ENCODE results near the gene TSN.

Gene TSN

DNA sequence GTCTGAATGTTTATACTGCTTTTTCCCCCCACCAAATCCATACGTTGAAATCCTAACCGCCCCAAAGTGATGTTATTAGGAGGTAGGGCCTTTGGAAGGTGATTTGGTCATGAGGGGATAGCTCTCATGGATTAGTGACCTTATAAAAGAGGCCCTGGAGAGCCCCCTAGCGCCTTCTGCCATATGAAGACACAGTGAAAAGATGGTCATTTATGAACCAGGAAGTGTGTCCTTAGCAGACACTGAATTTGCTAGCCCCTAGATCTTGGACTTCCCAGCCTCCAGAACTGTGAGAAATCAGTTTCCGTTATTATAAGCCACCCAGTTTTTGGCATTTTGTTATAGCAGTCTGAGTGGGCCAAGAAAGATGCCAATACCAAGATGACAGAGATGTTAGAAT, 7.2 kb upstream of the TSN start:
- DNase-seq: no peak

DNA sequence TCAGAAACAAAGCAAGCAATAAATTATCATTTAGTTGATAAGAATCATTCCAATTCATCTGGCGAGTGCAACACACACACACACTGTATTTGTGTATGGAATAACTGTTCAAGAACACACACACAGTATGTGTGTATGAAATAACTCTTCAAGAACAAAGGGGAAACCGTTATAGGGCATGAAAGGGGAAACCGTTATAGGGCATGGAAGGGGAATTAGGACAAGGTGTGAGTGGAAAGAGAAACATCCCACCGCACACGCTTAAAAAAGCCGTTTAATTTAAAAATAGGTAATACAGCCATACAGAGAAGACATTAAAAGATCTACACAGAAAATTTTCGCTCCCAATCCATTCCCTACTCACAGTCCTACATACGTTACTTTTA, 607 bp upstream of the TSN start:
- DNase-seq: no peak

DNA sequence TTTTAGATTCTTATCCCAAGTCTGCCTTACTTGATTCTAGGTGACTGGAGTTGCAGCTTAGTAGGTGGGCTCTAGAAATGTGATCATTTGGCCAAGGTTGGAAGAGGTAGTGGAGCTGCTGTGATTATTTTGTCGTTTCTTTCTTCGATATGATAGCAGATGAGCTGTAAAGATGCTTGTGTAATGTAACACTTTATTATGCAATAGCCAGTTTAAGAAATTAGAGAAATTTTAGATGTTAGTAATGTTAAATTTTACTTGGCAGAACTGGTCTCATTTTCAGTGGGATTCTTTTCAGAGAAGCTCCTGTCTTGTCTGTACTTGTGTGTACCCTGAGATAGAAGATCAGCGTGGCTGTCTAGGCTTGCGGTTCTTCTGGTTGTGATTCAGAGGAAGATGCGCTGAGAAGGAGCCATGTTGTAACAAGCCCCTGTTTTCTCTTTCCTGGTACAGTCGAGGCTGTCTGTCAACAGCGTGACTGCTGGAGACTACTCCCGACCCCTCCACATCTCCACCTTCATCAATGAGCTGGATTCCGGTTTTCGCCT, 9.3 kb downstream of the TSN start:
- no peak for DNase-seq

DNA sequence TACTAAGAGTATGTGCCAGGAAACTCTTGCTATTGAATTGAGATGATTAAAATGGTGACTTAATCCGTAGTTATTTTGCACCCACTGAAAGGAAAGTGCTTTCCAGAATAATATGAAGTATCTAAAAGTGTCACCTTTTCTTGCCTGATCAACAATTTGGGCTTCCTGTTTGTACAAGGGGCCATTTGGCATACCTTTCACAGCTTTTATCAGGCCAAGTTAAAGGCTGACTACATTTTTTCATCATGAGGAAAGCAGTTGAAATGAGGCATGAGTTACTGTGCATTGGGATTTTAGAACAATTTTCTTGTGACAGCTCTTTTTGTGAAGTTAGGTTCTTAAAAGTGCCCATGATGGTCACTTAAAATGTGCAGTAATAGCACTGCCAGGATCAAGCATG, 11.2 kb downstream of the TSN start:
- DNase-seq: no peak

DNA sequence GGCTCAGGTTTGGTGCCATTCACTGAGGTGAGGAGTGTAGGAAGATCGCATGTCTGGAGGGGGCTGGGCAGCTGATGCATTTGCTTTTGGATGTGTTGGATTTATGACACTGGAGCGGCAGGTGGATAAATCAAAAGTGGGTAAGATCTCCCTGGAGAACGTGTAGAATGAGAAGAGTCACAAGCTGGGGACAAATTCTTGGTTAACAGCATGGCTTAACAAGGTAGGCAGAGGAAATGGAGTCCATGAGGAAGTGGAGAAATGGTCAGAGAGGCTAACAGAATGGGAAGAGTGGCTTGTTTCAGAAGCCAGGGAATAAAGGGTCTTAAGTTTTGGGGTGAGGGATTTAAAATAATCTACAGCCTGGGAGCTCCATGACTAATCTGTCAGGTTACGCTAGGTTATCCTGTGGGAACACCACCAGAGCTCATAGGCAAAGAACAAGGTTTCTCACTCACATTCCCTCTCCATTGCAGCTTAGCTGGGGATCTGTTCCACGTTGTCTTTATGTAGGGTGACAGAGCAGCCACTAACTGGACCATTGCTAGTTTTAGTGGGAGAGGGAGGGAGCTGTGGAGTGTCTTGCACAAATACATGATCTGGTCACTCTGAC, 12.8 kb downstream of the TSN start:
- DNase-seq: no peak

DNA sequence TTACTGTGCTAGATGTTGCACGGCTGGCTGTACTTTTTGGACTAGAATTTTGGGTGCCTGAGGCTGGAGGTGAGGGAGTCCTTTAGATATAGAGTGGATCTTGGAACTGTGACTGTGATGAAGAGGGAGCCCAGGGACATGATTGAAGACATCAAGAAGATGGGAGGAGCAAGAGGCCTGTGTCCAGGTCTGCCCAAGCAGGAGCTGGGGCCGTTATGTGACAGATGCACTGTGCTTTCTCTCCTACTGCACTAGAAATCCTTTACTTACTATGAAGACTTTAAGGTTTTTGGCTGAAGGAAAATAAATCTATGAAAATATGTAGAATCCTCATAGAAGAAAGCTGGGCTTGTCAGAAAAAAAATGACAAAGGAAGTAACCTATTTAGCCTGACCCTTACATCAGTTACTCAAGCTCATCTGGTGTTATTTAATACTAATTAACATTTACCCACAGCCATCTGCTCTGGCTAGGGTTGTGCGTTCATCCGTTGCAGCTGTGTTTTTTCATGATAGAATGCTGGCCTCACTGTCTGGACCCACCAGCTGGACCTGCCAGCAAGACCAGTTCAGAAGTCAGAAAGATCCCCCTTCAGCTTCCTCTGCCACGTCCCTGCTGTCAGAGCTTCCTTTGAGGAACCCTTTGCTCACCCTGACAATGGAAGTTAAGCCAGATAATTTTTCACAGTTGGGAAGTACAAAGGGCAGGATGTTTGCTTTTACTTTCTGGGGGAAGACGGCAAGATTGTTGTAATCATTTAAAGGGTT, 16.7 kb downstream of the TSN start:
- no peak for DNase-seq

DNA sequence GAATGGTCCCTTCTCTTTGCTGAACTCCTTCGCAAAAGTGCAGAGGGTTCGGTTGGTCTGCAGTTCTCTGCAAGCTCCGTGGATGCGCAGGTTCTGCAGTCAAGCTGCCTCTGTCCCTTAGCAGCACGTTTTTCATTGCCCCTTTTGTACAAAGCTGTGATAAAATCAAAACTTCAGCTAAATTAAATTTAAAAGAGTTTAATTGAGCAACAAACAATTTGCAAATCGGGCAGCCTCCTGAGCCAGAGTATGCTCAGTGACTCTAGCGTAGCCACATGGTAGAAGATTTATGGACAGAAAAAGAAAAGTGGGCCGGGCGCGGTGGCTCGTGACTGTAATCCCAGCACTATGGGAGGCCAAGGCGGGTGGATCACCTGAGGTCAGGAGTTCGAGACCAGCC, 18.8 kb downstream of the TSN start:
- no peak for DNase-seq

DNA sequence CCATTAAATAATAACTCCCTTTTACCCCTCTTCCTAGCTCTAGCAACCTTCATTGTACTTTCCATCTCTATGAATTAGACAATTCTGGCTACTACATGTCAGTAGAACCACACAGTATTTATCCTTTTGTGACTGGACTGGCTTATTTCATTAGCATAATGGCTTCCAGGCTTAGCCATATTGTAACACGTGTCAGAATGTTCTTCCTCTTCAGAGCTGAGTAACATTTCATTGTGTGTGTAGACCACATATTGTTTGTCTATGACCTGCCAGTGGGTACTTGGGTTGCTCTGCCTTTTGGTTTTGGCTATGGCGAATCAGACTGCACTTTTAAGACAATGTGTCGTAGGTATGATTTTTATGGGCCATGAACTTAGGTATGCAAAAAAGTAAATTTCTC, 20.9 kb downstream of the TSN start:
- DNase-seq: no peak

DNA sequence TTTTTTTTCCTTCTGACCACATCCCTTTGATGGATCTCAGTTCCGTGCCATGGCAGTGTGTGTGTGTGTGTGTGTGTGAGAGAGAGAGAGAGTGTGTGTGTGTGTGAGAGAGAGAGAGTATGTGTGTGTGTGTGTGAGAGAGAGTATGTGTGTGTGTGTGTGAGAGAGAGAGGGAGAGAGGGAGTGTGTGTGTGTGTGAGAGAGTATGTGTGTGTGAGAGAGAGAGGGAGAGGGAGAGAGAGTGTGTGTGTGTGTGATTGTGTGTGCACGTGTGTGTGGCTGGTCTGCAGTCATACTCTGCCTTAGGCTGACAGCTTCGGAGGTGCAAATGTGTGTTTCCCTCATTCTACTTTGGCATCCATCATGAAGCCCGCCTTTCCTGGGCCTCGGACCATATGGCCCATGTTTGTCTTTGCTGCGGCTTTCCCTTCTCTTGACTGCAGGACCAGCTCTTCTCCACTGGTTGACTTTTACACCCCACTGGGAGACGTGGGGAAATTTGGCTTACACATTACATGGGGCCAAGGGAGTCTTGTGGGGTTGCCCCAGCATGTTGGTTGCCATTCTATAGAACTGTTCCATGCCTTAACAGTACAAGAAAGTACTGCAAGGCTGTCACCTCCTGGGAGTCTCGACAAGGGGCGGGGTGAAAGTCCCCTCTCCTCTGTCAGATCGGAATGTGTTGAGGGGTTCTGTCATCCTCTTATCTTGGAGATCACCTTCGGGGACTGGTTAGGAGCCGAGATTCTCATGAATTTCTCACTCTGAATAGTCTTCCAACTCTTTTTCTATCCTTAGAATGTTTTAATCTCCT, 21.6 kb downstream of the TSN start:
- DNase-seq: no peak

DNA sequence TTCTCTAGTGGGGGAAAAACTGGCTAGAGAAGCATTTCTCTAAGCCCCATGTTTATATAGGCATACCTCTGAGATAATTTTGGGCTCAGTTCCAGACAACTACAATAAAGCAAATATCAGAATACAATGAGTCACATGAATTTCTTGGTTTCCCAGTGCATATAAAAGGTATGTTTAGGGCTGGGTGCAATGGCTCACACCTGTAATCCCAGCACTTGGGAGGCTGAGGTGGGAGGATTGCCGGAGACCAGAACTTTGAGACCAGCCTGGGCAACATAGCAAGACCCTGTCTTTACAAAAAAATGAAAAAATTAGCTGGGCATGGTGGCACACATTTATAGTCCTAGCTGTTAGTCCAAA, 22.2 kb downstream of the TSN start:
- DNase-seq: no peak

DNA sequence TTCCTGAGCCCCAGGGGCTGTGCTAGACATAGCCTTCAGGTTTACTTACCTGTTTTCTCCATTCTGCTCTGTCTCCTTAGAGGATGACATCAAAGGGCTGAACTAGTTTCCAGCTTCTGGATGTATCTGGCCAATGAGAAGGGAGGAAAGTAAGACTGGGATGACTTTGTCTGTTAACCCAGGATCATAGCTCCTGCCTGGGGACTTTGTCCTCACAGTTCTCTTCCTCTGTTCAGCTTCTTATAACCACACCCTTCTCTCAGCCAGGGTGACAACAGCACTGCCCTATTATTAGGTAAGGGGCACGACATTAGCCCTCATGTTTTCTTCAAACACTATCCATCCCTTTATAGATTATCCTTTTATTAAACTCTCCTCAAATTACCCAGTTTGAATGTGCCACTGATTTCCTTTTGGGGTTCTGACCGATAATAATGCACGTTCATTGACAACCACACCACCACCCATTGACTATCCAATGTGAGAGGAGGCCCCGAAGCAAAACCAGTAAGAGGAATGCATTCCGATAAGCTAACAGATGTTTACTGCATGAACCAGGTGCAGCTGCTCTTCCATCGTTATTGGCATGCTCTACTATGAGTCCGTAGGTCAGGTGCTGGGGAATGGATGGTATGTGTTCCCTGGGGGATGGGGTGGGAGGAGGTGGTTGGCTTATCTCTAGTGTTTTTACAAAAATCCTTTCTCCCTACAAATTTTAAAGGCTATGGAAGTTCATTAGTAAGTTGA, 23.5 kb downstream of the TSN start:
- DNase-seq: no peak

DNA sequence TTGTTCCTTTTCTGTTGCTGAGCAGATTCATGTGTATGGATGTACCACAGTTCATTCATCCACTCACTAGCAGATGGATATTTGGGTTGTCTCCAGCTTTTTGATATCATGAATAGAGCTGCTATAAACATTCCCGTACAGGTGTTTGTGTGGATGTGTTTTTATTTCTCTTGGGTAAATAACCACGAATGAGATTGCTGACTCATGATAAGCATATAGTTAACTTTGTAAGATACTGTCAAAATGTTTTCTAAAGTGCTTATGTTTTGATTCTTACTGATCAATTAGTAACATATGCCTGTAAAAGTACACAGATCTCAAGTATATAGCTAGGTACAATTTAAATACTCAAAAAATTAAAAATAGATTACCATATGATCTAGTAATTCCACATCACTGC, 27.7 kb downstream of the TSN start:
- DNase-seq: no peak

DNA sequence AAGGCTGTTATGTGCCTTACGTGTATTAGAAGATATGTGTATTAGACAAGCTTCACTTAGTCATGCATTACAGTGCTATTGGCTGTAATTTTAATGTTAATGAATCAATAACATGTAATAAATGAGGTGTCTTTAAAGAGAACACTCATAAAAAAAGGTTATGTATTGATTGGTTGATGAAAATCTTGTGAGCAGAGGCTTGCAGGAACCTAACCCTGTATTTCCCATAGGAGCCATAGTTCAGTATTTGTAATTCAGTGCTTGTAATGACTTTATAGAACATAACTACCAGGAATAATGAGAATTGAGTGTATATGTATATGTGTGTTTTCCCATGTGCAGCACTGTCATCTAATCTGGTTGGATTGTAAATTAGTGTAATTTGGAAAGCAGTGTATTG, 33.2 kb downstream of the TSN start:
- DNase-seq: no peak

DNA sequence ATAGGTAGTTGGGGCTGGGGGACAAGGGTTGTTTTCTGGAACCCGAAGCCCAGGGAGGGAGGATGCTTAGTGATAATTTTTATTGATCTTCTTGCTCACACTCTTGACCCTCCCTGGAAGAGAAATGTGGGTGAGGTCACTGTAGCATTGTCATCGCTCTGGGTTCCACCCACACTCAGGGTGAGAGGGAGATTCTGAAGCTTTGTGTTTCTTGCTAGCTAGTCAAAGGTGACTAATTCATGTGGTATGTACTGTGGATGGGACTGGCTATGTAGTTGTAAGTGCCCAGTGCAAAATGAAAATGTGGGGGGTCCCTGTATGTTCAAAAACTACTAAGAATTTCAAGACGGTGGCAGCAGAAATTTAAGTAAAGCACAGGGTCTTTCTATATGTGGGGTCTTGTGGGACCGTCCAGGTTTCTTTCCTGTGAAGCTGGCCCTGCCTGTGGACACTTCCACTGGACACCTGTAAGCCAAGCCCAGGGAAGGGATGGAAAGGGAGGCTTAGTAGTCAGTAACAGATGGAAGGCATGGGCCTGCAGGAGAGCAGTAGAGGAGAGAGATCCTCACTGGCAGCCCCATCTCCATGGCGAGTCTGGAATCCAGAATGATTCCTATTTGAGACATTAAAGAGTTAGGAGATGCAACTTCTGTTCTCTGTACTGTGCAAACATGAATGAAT, 35.0 kb downstream of the TSN start:
- no peak for DNase-seq

DNA sequence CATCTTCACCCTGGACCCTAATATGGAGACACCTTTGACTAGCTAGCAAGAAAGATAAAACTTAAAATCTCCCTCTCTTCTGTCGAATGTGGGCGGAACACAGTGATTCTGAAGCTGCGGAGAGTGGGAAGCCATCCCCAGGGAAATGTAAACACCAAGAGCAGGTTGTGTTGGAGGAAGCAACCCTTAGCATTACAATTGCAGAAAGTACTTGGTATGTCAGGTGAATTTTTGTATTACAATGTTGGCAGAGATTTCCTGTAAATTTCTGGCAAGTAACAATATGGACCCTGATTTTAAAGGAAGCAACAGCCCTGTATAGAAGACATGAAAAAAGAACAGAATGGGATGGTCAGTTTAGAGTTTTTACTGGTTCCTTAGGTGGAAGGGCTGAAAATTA, 35.8 kb downstream of the TSN start:
- no peak for DNase-seq

DNA sequence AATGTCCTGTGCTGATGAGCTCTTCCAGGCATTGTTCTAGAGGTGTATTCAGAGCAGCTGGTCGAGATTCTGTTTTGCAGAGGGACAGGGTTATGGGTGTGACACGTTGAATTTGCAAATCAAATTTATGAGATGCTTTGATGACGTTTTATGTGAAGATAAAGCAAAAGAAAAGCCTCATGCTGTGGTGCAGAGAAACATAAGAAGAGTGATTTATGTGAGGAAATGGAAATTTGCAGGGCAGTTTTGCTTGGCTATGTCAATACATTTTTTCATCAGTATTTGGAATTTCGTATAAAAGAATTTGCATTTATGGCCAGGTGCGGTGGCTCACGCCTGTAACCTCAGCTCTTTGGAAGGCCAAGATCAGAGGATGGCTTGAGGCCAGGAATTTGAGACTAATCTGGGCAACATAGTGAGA, 36.4 kb downstream of the TSN start:
- DNase-seq: no peak

DNA sequence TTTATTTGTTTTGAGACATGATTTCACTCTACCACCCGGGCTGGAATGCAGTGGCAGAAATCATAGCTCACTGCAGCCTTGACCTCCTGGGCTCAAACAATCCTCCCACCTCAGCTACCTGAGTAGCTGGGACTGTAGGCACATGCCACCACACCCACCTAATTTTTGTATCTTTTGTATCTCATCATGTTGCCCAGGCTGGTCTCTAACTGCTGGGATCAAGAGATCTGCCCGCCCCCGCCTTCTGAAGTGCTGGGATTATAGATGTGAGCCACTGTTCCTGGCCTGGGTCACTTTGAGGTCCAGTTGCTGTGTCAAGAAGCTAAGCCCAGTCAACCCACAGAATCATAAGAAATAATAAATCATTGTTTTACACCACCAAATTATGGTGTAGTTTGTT, 38.4 kb downstream of the TSN start:
- DNase-seq: no peak

DNA sequence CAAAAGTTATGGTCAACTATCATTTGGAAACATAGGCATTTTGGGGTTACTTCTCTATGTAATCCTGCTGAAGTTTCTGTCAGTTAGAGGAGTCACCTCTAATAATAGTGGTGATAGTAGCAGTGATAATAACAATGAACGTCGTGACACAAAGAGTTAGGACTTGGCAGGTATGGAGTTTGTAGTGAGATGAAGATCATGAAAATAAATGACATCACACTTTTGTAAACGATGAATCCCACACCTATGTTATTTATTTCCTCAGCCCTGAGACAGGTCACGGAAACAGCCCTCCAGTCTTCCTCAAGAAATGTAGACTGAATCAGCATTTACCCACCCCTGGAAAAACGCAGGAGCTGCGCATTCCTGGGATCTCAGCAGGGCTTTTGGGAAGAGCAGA, 38.8 kb downstream of the TSN start:
- no peak for DNase-seq

DNA sequence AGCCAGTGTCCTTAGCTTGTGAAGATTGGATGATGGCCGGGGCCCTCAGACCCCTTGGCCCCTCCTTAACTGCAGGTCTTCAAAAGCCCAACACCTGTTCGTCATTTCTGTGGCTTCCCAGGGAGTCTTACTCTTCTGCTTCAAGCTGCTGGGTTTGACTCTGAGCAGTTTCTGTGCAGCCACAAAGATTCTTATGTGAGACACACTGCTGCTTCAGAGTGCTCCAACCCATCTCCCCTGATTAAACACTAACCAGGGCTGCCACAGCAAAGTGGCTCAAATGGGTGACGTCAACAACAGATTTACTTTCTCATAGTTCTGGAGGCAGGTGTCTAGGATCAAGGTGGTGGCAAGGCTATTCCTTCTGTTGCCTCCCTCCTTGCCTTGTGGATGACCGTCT, 40.8 kb downstream of the TSN start:
- no peak for DNase-seq

DNA sequence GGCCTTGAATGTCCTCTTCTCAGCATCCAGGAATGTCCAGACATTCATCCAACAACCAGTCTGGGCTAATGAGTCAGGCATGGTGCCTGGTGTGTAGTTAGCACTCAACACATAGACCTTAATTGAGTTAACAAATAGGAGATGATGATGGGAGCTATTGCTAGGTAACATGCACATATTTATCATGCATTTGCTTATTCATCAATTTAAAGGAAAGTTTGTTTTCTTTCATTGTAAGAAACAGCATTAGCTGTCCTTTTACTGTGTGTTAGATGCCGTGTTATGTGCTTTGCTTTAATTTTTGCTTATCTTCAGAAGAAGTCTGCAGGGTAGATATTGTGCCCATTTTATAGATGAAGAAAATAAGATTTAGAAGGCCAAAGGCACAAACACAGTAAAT, 43.2 kb downstream of the TSN start:
- DNase-seq: no peak

DNA sequence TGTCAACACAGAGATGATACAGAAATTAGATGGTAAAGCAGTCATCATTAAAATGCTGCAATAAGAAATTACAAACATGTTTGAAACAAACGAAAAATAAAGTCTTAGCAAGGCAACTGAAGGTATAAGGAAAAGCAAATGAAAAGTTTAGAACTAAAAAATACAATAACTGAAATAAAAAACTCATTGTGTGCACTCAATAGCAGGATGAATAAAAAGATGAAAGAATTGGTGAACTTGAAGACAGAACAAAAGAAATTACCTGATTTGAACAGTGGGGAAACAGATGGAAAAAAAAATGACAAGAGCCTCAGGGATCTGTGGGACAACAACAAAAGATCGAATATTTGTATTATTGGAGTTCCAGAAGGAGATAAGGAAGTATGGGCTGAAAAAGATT, 46.5 kb downstream of the TSN start:
- DNase-seq: no peak

DNA sequence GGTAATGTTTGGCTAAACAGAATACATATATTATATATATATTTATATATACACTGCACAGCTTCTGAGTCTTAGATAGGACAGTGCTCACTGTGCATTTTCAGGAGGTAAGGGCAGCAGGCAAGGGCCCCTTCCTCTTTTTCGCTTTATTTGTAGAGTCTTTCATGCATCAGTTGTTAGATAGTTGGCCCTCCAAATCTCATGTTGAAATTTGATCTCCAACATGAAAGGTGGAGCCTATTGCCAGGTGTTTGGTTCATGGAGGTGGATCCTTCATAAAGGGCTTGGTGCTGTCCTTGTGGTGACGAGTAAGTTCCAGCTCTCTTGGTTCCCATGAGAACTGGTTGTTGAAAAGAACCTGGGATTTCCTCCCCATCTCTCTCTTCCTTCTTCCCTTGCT, 48.1 kb downstream of the TSN start:
- no peak for DNase-seq

DNA sequence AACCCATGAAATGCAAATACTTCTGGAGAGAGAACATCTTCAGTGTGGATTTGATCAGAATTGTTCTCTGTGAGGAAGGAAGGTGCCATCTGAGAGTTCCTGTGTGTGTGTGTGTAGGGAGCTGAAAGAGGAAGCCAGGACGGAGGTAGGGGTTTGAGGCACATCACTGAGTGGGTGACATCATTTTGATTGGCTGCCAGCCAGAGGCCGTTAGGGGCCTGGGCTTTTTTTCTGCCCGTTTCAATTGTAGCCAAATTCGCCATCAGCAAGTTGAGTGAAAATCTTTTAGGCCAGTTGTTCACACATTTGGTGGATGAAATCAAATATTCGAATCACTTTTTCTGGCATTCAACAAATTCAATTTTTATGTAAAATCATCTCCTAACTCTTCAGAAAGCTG, 48.9 kb downstream of the TSN start:
- DNase-seq: no peak
